Left ventricle myocardium inferior (tissue), 1 donor: Measurements from ENCODE around the gene SERP2. TPM values are rescaled to one million over a fixed set of nuclear protein-coding genes. Genes with fewer than 3 reads are reported as not detected.

Experiments used
- DNase-seq: peaks from one replicate; pipeline ENCODE4 v3.0.0-alpha.2; 2020
- H3K27ac ChIP-seq: fragments of 200-600 bp; replicated peaks from 2 replicates; pipeline ENCODE4 v1.8.0; 2021
- H3K27me3 ChIP-seq: fragments of 200-600 bp; 2 replicates; pipeline ENCODE4 v1.8.0; 2021; ENCODE audit warnings: low read depth
- H3K36me3 ChIP-seq: fragments of 200-600 bp; 2 replicates; pipeline ENCODE4 v1.8.0; 2021
- H3K4me1 ChIP-seq: fragments of 200-600 bp; 2 replicates; pipeline ENCODE4 v1.8.0; 2021
- H3K4me3 ChIP-seq: fragments of 200-600 bp; 2 replicates; pipeline ENCODE4 v1.8.0; 2021; ENCODE audit warnings: mild to moderate bottlenecking, moderate library complexity
- H3K9me3 ChIP-seq: fragments of 200-600 bp; replicated peaks from 2 replicates; pipeline ENCODE4 v1.8.0; 2021
- intact Hi-C: fragments of 100-400 bp; cut with micrococcal nuclease; formaldehyde crosslinking; loops from one replicate; pipeline ENCODE4 v1.11.0; 2022
- total RNA-seq: library from RNA; stranded (reverse); fragmentation: NEBNext Ultra II Directional; extraction: Animal tissue kit (Norgen Biotek cat#: 25700); gene quantifications from one replicate; pipeline ENCODE4 v1.2.1, GENCODE V29; 2021
- TF ChIP-seq, protein P1 (sequence below): fragments of 200-600 bp; IDR thresholded peaks from 2 replicates; pipeline ENCODE4 v1.8.0; 2021; ENCODE audit warnings: antibody characterized with exemption, mild to moderate bottlenecking, borderline replicate concordance
- donor health status: DM: no; HTN: yes; CAD: no; lungs with severe emphysema.

SERP2 gene
- total RNA-seq, 1 donor from 2014 or later = 13.0 TPM

DNA sequence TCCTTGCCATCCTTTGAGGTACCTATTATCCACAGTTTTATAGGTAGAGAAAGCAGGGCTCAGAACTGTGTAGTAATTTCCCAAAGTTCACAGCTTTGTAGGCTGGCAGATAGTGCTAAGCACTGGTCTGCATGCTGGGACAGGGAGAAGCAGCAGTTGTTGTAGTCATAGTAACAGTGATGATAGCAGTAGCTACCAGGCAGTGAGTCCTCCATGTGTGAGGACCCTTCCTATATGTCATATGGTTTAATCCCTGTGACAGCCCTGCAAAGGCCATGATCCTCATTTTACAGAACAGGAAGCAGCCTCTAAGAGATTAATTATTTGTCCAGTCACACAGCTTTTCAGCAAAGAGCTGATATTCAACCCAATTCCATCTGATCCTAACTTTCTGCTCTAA, 21.0 kb downstream of the SERP2 start:
- intact Hi-C loops = no loop called here
- Histone ChIP-seq H3K36me3 (no peaks in the 10 kb centered on the region), H3K27me3 (no peaks in the 10 kb centered on the region), H3K9me3 (no peaks in the 10 kb centered on the region), H3K27ac (no peak overlapping the region), H3K4me3 (no peak overlapping the region), H3K4me1 (peaks cover 13% of the 10 kb centered on the region)
- no peak for DNase-seq
- TF ChIP-seq, protein P1, sequence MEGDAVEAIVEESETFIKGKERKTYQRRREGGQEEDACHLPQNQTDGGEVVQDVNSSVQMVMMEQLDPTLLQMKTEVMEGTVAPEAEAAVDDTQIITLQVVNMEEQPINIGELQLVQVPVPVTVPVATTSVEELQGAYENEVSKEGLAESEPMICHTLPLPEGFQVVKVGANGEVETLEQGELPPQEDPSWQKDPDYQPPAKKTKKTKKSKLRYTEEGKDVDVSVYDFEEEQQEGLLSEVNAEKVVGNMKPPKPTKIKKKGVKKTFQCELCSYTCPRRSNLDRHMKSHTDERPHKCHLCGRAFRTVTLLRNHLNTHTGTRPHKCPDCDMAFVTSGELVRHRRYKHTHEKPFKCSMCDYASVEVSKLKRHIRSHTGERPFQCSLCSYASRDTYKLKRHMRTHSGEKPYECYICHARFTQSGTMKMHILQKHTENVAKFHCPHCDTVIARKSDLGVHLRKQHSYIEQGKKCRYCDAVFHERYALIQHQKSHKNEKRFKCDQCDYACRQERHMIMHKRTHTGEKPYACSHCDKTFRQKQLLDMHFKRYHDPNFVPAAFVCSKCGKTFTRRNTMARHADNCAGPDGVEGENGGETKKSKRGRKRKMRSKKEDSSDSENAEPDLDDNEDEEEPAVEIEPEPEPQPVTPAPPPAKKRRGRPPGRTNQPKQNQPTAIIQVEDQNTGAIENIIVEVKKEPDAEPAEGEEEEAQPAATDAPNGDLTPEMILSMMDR = no peak

DNA sequence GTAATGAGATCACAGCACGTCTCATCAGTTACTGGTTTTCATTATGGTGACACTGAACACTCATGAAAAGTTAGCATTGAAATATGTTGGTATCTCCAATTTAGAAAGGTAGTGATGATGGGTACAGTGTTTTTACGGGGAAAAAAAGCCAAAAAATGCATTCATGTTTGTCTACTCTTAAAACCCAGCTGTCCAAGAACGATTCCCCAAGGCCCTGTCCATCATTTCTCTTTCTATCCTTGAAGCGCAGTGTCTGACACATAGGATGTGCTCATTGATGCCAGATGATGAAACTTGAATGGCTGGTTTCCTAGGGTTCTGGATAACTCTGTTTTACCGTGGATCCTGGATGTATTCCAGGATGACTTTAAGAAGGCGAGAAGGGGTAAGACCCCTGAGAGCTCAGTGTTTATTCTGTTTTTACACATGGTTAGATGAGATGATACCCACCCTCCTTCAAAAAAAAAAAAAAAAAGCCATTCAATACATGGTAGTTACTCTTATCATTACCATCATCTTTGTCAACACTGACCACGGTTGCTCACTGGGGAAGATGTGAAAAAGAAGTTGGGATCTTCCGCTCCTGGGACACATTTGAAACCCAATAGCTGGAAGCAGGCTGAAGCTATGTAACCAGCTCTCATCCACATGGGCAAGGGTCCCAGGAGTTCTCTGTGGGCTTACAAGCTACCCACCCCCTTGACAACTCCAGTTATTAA, 22.5 kb downstream of the SERP2 start:
- Histone ChIP-seq H3K36me3 (no peaks in the 10 kb centered on the region), H3K4me3 (no peak overlapping the region), H3K27ac (peak overlapping the region; percentile 64), H3K27me3 (no peaks in the 10 kb centered on the region), H3K9me3 (no peaks in the 10 kb centered on the region), H3K4me1 (peaks cover 13% of the 10 kb centered on the region)
- TF ChIP-seq, protein P1 = no peak
- no peak for DNase-seq
- intact Hi-C loops = no loop called here

DNA sequence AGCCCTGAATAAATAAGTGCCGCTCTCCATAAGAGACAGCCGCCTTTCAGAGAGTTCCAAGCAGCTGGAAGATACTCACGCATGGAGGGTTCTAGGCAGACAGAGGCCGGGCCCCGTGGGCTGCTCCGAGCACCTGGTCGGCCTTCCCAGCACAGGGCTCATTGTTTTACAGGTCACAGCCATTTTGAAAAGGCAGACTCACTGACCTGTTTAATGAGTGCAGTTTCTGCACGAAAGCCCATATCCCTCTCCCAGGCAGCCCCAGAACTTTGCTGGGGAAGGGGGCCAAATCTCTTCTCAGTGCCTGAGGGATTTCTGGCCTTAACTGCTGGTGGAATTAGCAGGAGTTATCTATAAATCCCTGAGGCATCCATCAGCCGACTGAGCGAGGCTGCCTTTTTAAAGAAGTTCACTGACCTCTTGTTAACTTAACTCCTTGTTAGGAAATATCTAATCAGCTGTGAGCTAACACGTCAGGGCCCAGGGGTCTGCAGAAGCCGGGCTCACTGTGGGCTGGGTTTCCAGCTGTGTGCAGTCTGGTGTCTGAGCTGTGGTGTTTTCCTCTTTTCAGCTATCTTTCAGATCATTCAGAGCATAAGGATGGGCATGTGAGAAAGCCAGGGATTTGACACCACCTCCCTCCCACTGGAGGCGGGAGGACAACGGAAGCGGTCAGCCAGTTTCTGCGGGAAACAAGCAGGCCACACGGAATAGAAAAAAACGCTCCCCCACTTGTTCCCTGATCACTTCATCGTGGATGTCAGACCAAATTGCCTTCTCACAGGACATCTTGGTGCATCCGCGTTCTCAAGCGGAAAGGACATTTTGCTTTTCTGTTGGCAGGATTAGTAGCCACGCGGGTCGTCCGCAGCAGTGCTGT, 23.3 kb downstream of the SERP2 start:
- H3K4me1 ChIP-seq = peaks cover 13% of the 10 kb centered on the region
- no peaks in the 10 kb centered on the region for H3K27me3 ChIP-seq
- peak overlapping the region; percentile 20 for H3K4me3 ChIP-seq
- H3K27ac ChIP-seq = peak overlapping the region; percentile 64
- intact Hi-C loops = no loop called here
- TF ChIP-seq, protein P1 = no peak
- H3K36me3 ChIP-seq = no peaks in the 10 kb centered on the region
- H3K9me3 ChIP-seq = no peaks in the 10 kb centered on the region
- DNase-seq = peak; percentile 48

DNA sequence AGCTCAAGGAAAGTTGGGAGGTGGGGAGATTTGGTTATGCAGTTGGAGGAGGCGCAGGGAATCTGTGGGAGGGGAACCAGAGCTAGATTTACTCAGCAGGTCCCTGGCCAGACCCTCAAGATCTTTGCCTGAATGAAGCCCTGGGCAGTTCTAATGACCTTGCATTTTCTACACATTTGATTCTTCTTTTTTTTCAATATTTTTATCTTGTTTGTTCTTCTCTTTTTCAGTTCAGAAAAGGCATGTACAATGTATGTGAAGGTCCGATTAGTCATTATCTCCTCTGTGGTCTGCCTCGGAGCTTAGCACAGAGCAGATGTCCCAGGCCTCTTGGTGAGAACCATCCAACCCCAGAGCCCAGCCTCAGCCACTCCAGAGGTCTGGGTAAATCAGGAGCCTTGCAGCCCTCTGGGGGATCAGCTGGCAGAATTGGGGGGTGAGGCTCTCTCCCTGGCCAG, 24.2 kb downstream of the SERP2 start:
- Histone ChIP-seq H3K4me3 (peak overlapping the region; percentile 20), H3K27ac (peak overlapping the region; percentile 64), H3K36me3 (no peaks in the 10 kb centered on the region), H3K4me1 (peaks cover 13% of the 10 kb centered on the region), H3K9me3 (no peaks in the 10 kb centered on the region), H3K27me3 (no peaks in the 10 kb centered on the region)
- DNase-seq = no peak
- TF ChIP-seq, protein P1 = no peak
- intact Hi-C loops = no loop called here

DNA sequence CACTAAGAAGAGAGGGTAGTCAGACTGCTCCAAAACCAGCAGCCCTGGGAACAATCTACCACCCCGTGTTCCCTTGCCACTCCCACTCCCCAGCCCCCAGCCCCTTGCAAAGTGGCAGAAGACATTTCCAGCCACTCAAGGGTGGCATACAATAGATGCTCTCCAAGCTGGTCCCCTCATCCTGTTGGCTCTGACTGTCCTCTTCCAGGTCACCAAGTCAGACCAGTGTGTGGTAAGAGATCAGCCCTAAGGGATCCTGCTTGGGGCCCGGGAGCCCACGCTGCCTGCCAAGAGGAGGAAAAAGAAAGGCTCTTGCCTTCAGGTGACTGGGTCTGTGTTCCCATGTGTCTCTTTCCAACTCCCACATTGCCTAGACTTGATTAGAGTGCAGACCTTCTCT, 25.0 kb downstream of the SERP2 start:
- intact Hi-C loops = no loop called here
- no peaks in the 10 kb centered on the region for H3K9me3 ChIP-seq

More for the DNA sequence above, 25.0 kb downstream of the SERP2 start:
- no peaks in the 10 kb centered on the region for H3K36me3 ChIP-seq
- TF ChIP-seq, protein P1 = no peak
- DNase-seq = no peak
- no peaks in the 10 kb centered on the region for H3K27me3 ChIP-seq
- no peak overlapping the region for H3K27ac ChIP-seq
- H3K4me3 ChIP-seq = no peak overlapping the region
- peaks cover 16% of the 10 kb centered on the region for H3K4me1 ChIP-seq
